GM19025 (cell line): ENCODE data around the gene AFG3L2.

Source experiments
- ATAC-seq: cut with Tn5 transposase; IDR thresholded peaks from one replicate; pipeline ENCODE4 v1.9.1; 2021; ENCODE audit warnings: mild to moderate bottlenecking, low read depth, moderate library complexity; ENCODE audit not compliant: unreplicated experiment

Gene AFG3L2

DNA sequence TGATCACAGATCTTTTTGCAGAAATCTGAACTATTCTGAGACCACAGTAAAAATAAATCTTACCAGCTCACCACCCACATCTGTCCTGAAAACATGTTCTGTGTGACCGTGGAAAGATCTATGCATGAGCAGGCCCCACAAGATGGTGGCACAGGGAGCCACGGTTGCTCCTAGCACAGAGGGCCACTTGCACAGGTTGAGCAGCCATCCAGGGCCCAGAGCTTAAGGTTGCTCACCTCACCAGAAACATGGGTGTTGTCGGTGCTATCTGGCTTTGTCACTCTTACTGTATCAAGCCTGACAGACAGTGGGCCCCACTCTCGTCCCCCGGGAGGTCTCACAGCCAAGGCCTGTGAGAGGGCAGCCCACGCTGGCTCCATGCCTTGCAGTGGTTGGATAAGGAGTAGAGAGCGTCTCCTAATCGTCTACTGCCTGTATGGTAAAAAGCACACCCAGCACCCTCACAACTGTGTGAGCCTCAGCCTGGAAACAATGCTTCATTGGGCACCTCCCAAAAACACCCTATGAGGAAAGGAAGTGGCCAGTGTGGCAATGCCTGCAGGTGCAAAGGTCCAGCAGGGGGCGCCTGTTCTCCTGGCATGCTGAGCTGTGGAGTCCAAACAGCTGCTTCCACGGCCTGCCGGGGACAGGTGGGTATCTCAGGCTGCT, 49.4 kb downstream of the AFG3L2 start:
- ATAC-seq: peak; percentile 53

DNA sequence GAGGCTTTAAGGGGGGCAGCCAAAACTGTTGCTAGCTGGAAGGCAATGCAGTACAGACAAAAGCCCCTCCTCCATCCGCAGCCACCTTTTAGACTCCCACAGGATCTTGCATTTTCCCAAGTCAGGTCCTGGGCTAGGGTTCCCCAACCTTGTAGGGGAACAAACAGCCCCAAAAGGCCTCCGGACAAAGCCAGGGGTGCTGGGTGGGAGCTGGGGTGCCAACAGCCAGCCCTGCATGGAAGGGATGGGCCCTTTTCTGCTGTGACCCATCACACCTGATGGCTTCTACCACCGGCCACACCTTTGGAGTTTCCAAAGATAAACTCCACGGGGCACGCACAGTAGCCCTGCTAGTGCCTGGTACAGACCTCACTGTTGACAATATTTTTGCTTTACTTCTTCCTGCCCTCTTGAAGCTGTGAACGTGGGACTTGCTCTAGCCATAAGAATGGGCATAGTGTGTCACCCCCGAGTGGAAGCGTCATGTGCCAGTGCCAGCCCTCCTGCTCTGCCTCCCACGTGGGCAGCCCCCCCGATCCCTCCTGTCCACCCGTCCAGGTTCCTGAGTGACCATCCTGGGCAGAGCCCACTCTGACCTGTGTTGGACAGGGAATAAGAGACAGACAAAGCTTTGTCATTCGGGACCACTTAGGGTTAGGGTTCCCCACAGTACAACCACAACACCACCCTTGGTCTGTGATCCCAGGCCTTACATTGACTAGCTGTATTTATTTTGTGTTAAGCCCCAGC, 50.1 kb downstream of the AFG3L2 start:
- no peak for ATAC-seq

- ATAC-seq: no peak
These were observed 51.2 kb downstream of the AFG3L2 start for GRCh38 chr18:12325726-12326245.

GRCh38 chr18:12324991-12325725, 51.9 kb downstream of the AFG3L2 start:
- ATAC-seq: no peak

- ATAC-seq: peak; percentile 63
These were observed 55.7 kb downstream of the AFG3L2 start for GRCh38 chr18:12321333-12321732.

DNA sequence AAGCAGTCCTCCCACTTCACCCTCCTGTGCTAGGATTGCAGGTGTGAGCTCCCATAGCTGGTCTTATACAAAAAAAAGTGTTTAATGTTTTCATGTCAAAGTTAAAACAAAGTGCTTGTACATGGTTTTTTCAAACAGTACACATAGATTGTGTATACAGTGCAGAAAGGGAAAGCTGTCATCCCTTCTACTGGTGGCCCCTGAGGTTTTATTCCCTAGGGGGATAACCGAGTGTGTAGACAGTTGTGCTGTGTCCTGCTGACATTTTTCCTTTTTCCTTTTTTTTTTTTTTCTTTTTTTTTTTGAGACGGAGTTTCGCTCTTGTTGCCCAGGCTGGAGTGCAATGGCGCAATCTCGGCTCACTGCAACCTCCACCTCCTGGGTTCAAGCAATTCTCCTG, 58.2 kb downstream of the AFG3L2 start:
- no peak for ATAC-seq

DNA sequence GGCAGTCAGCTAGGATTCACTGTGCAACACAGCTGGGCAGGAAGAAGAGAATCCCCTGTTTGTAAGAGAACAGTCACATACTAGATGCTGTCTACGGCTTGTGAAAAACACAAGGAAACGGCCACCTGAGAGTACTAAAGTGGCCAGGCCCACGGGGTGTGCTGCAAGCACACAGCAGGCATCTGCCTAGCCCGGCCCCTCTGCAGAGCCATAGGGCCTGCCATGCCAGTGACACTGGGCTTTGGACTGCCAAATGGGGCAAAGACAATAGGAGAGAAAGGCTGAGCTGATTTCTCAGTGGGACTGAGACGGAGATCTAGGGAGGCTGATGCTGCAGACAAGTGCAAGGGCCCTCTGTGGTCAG, 58.7 kb downstream of the AFG3L2 start:
- ATAC-seq: no peak

DNA sequence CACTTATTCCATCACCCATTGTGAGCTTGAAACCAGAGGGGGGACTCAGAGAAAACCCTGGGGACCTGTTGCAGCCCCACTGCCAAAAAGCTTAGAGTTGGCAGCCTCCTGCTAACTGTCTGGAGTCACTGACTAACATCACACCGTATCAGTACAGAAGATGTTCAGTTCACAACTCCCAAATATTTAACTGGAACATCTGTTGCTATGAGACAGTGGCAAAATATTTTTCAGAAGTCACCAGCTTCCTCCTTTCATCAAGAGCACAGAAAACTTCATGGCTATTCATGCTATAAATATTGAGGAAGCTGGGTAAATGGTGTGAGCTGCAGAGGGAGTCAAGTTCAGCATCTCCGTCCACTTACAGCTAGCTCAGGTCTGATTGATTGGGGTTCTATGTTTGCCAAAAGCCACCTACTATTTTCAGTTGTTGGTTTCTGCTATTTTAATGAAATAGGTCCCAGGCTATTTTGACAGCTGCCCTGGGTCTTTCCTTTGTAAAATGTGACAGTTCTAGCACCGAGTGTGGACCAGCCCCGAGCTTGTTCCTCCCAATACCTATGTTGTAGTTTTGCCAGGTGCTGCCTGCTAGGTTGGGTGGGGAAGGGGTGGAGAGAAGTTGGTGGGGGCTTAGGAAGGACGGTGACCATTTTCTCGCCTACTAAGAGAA, 59.2 kb downstream of the AFG3L2 start:
- ATAC-seq: no peak

DNA sequence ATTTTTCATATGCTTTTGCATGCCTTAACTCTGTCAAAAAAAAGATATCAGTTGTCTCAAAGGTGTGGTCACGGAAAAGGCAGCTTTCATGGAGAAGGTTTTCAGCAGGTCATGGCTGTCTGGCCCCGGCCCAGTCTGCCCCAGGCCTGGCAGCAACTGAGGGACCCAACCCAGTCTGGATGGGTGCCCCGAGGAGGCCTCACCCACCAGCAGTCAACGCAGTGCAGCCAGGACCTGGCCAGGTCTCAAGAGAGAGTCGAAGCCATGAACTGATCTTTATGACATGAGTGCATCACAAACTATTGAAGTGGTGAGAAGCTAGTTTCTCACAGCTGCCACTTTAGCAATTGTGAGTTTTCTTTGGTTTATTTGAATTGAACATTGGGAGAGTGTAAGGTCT, 61.1 kb downstream of the AFG3L2 start:
- no peak for ATAC-seq

- ATAC-seq: no peak
These were observed 61.5 kb downstream of the AFG3L2 start for GRCh38 chr18:12315490-12315889.

DNA sequence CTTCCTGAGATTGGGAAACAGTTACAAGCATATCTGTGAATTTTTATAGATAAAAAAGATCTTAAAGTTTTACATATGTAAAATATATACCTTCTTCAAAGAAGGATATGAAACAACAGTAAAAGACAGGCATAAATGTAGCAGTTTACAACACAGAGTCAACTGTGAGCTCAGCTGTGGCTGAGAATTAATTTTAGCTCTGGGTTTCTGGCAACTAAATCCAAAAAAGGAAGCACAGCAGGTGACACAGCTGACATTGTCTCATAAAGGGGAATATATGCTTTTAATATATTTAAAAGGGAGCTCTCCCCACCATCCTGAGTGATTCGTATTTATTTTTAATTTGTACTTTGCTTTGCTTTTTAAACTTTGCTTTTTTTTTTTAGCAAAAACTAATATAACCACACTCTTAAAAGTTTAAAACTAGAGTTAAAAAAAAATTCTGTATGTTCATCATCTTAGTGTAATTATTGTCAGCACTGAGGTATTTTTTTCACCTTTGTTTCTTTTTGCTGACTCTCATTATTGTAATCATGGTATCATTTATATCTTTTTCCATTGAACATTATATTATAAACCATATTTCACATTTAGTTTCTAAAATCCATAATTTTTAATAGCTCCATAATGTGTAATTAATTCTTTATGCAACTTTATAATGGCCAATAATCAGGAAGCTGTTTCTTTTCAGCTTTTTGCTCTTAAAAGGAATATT, 62.3 kb downstream of the AFG3L2 start:
- no peak for ATAC-seq

DNA sequence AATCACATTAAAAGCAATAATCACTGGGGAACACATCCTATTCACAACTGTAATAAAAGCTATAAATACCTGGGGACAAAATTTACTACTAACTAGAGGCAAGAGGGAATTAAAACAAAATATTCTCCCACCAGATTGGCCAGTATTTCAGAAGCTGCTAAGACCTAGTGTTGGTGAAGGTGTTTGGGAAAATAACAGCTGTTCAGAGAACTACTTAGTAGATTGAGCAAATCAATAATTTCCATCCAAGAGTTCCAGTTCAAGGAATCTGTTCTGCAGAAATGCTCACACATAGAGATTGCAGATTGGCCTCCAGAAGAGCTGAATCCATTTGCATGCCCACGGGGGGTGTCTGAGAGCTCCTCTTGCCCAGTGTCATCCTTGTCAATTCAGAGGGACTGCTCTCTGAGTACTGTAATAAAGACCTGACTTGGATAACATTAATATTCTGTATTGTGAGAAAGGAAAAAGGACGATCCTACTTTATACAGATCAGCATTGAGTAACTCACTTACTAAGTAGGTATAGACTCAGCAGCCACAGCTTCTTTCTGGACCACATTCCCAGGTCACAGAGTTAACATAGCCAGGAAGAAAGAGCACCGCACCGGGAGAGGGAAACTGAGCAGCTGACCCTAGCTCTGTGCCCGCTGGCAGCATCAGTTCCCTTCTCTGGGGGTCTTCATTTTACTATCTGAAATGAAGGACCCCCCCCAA, 63.3 kb downstream of the AFG3L2 start:
- no peak for ATAC-seq

GRCh38 chr18:12312976-12313375, 64.1 kb downstream of the AFG3L2 start:
- no peak for ATAC-seq

DNA sequence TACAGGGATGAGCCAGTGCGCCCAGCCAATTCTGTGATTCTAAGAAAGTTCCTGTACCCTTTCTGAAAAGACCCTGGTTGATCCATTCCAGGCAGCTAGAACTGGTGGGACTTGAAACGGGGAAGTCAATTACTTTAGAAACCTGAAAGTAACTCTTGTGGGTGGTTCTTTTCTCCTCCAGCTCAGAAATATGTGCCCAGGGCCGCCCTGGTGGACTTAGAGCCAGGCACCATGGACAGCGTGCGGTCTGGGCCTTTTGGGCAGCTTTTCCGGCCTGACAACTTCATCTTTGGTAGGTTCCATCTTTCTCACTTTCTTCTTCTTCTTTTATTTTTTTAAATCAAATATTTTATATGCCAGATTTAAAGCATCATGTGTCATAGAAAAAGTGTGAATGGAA, 66.3 kb downstream of the AFG3L2 start:
- ATAC-seq: no peak

- ATAC-seq: no peak
These were observed 67.3 kb downstream of the AFG3L2 start for GRCh38 chr18:12309683-12310198.

- peak; percentile 54 for ATAC-seq
These were observed 68.5 kb downstream of the AFG3L2 start for GRCh38 chr18:12308386-12309100.

- peak; percentile 52 for ATAC-seq
These were observed 69.2 kb downstream of the AFG3L2 start, which contains the start of gene TUBB6 for GRCh38 chr18:12307701-12308385. TSS of gene TUBB6 (plus strand) at chr18:12308241. CDS start at chr18:12308293, 52 bp downstream.
